GOT3 (cell line): ENCODE measurements around the gene HOXB4.

Source experiments
- DNase-seq: peaks from one replicate; lab custom pipeline; 2025; ENCODE audit warnings: mixed read lengths; lab: John Stamatoyannopoulos, UW

Gene HOXB4

GRCh38 chr17:48571826-48572417 is 6.2 kb downstream of the HOXB4 start:
- DNase-seq: no peak

DNA sequence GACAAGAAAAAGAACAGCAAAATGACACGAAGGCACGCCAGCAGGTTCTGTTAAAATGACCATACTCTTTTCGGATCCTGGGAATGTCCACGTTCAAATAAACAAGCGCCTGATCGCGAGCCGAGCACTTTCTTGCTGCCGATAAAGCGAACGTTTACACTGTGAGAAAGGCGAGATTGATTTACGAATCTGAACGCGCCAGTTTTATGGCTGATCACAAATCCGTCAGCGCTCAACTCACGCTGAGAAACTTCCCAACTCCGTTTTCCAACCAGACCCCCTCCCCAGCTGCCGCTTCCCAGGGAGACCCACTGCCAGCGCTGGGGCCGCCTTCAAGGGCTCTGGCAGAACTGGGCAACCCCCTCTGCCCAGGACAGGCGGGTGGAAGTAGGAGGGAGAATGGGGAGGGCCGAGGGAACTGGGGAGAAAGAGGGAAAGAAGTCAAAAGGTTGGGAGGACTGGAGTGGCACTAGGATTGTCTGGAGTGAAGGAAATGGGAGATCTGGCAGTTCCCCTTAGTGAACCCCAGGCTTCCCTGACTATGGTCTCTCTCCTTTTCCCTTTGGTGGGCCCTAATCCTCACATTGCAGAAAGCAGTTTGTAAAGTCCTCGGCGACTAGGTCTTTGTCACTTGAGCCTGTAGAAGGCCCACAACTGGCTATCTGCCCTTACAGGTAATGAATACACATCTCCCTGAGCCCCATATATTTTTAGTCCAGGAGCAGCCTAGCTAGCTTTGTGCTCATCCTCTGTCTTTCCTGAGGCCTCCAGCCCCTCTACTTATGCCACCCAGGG is 6.9 kb downstream of the HOXB4 start:
- no peak for DNase-seq

GRCh38 chr17:48570325-48571023 is 7.7 kb downstream of the HOXB4 start:
- DNase-seq: no peak

DNA sequence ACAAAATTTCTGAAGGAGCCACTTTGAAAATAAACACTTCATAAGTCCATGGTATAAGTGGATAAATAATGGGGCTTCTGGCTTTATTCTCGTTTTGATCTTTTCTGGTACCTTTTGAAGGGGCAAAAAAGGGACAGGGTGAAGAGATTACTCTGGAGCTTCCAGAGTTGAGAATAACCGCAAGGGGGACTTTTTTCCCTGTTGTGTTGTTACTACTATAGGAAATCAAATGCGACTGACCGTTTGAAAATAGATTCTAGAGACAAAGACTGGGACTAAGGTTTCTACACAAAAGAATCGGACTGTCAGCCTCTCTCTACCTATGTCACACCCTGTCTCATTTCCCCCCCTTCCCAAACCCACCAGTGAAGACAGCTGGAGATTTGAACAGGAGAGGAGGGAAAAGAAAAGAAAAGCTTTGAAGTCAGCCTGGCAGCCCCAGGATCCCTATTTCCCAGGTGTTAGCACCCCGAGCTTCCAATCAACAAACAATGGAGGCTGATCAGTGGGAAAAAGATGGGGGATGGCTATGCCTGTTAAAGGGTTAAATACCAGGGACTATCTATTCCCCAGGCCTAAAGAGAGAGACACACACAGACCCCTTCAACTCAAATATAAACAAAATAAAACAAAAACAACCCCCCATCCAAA is 8.4 kb downstream of the HOXB4 start:
- no peak for DNase-seq

DNA sequence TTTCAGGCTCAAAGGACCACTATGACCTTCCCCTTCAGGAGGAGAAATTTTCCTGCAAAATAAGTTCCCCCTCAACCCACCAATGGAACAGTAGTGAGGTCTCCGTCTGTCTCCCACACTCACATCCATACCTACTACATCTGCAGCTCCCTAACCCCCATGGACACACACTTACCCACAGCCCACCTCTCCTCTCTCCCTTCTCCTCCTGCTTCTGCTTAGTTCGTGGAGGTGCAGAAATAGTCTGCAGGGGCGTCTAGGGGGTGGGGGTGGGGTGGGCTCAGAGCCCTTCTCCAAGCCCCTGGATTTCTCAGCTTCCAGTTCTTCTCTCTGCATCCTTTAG is 8.9 kb downstream of the HOXB4 start:
- DNase-seq: no peak

DNA sequence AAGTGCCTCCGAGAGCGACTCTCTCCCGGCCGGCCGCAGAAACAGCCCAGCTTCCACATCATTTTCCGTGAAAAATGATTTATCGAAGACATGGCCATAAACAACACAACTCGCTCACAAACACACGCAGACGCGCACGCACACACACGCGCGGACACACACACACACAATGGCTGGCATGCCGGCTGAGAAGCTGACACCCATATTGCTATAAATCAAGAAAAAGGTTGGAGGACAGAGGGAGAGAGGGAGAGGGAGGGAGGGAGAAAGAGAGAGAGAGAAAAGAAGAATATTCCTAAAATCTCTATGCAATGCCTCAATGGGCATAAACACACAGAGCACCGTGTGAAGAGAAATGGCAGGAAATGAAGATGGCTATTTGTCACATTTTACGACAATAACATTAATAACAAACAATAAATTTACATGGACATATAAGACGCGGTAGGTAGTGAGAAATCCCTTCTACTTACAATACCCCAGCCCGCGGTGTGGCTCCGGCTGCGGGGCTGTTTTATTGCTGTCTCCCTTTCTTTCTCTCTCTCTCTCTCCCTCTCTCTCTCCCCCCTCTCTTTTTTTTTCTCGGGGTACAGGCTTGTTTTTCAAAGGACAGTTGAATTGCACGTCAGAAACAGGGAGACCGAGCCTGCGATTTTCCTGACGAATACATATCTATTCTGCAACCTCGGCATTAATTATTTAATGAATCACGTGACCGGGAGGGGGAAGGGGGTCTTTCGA is 9.5 kb downstream of the HOXB4 start:
- DNase-seq: no peak

DNA sequence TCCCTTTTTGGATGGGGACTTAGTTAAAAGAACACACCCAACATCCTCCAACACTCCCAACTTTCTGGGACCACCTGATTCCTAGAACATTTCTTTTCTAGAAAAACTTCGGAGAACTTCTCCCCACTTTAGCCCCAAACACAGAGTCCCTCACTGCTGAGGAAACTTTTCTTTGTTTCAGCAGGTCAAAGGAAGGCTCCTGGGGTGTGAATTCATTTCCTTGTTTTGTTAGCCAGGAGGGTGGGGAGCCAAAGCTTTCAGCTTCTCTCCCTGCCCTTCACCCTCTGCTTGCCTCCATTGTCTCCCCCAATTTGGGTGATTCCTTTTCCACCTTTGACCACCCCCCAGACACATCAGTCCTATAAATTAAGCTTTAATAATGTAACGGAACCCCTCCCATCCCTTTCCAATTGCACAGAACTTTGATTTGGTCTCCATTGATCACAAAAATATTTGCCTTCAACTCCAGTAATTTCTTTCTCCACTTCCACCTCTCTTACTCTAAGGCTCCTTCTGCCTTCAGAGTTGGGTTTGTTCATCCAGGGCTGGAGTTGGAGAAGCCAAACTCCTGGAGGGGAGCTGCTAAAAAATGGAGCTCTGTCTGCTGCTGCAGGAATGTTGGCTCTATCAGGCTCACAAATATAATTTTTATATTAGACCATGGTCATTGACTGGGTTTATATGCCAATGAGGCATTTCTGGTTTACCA is 10.3 kb downstream of the HOXB4 start:
- no peak for DNase-seq

DNA sequence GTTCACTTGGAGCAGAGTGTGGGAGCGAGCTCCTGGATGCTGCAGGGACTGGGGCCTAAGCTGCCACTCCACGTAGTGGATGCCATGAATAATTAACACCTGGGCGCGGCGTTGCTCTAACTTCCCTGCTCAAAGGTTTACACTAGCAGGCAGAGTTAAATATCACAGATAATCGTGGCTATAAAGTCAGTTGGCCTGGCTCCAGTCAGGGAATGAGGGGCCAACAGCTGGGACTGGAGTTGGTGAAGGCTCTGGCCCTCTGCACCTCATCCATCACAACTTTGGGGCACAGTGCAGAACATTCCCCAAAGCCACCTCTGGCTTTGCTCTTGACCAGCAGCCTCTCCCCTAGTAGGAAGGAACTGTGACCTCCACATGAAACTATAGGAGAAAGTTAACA is 10.9 kb downstream of the HOXB4 start:
- no peak for DNase-seq

GRCh38 chr17:48566717-48567116 is 11.4 kb downstream of the HOXB4 start:
- DNase-seq: no peak

DNA sequence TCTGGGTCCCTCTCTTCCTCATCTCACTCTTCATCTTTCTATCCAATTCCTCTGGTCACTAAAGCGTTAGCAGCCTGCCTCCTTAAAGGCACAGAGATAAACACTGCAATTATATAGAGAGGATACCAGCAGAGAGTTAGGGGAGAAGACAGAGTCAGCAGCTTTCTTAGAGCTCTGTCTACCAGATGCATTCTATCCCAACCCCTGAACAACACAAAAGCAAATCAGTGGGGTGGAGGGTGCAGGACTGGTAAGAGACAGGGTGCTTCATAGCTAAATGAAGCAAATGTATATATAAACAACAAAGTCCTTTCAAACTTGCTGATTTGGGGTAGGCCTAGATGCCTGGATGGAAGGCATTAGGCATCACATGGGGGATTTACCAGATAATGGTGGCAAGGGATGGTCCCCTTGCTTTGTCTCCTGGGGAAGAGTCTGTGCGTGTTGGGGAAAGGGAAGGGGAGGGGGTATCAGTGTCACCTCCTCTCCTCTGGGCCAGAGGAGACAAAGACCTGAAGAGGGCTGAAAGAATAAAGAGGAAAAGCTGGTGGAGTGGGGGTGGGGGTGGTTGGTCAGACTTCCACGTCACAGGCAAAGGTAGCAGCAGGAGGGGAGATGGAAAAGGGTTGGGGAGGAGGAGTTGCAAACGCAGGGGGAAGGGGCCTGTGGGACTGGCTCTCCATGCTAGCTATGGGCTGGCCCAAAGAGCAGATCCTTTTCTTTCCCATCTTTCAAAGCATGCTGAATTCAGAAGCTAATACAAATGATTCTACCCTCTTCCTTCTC is 12.0 kb downstream of the HOXB4 start:
- DNase-seq: no peak

GRCh38 chr17:48565022-48565554 is 13.1 kb downstream of the HOXB4 start:
- DNase-seq: no peak

- DNase-seq: no peak
These were observed 13.7 kb downstream of the HOXB4 start for GRCh38 chr17:48564188-48565021.

- no peak for DNase-seq
These were observed 14.3 kb downstream of the HOXB4 start for GRCh38 chr17:48563867-48564187.

- DNase-seq: no peak
These were observed 14.7 kb downstream of the HOXB4 start for GRCh38 chr17:48563385-48563838.

DNA sequence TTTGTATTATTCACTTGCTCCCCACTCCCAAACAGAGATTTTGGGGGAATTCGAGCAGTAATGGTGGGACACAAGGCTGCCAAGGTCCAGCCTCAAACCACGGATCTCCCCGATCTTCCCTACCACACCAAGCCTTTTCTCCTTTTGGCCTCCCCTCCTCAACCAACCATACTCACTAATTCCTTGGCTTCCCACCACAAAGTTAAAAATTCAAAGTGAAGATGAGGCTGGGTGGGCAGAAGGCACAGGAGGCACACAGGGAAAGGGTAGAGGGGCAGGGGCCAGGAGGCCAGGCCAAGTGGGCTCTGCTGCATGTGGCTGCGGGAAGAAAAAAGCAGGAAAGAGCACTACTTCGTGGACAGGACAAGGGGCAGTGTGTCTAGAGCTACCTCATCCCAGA is 15.2 kb downstream of the HOXB4 start:
- no peak for DNase-seq

GRCh38 chr17:48561884-48562810 is 16.0 kb downstream of the HOXB4 start:
- DNase-seq: no peak

- no peak for DNase-seq
These were observed 18.0 kb downstream of the HOXB4 start for GRCh38 chr17:48559840-48560817.
